K562 (cell line): ENCODE data around the gene CTH. TPM values are rescaled to one million over a fixed set of nuclear protein-coding genes. Genes with fewer than 3 reads are reported as not detected.

Experiments
- ARID1B ChIP-seq: fragments of 450-650 bp; IDR thresholded peaks from 2 replicates; pipeline ENCODE4 v1.6.1; 2016; ENCODE audit warnings: antibody characterized with exemption, mild to moderate bottlenecking, inconsistent platforms
- ARID3A ChIP-seq: IDR thresholded peaks from 2 replicates; pipeline ENCODE4 v1.6.1; 2012; ENCODE audit warnings: low read depth, low read length, improper control_type of control experiment, borderline replicate concordance
- CREB3L1 ChIP-seq: fragments of 450-650 bp; IDR thresholded peaks from 2 replicates; pipeline ENCODE4 v1.6.1; 2014; ENCODE audit warnings: low read depth, mild to moderate bottlenecking, moderate library complexity, borderline replicate concordance
- DPF2 ChIP-seq: fragments of 450-650 bp; IDR thresholded peaks from 2 replicates; pipeline ENCODE4 v1.6.1; 2016
- EP400 ChIP-seq: fragments of 450-650 bp; IDR thresholded peaks from 2 replicates; pipeline ENCODE4 v1.6.1; 2017; ENCODE audit warnings: antibody characterized with exemption, mild to moderate bottlenecking, moderate library complexity
- ESRRA ChIP-seq: fragments of 450-650 bp; IDR thresholded peaks from 2 replicates; pipeline ENCODE4 v1.6.1; 2014; ENCODE audit warnings: low read depth, mild to moderate bottlenecking, moderate library complexity, borderline replicate concordance
- GATAD2B ChIP-seq: fragments of 450-650 bp; IDR thresholded peaks from 2 replicates; pipeline ENCODE4 v1.6.1; 2017; ENCODE audit warnings: mild to moderate bottlenecking, borderline replicate concordance
- MAFG ChIP-seq: fragments of 450-650 bp; conservative IDR thresholded peaks from 2 replicates; pipeline ENCODE4 v1.6.1; 2016; ENCODE audit warnings: missing genetic modification characterization, missing compliant biosample characterization
- NONO ChIP-seq, 2 experiments: fragments of 200-400 bp in 1 of 2; fragments of 450-650 bp in 1 of 2; formaldehyde crosslinking in 1 of 2; IDR thresholded peaks; 2 replicates each; pipeline ENCODE4 v1.6.1; 2017; ENCODE audit warnings: low read depth in 2 of 2, mild to moderate bottlenecking in 2 of 2, moderate library complexity in 2 of 2, low read length in 1 of 2
- SMAD3 ChIP-seq: fragments of 450-650 bp; formaldehyde crosslinking; conservative IDR thresholded peaks from 2 replicates; pipeline ENCODE4 v1.4.0; 2020; ENCODE audit warnings: mild to moderate bottlenecking
- SMAD4 ChIP-seq: fragments of 250-450 bp; sonication (Bioruptor Pico); conservative IDR thresholded peaks from 2 replicates; pipeline ENCODE4 v1.8.0; 2021; ENCODE audit warnings: inconsistent platforms, mild to moderate bottlenecking, moderate library complexity
- TSC22D4 ChIP-seq: fragments of 450-650 bp; IDR thresholded peaks from 2 replicates; pipeline ENCODE4 v1.6.1; 2016; ENCODE audit warnings: missing genetic modification characterization, missing biosample characterization, control low read depth
- XRCC4 ChIP-seq: IDR thresholded peaks from one replicate; pipeline ENCODE4 v1.6.1; 2011; ENCODE audit not compliant: insufficient read depth, insufficient read length; ENCODE audit errors: extremely low read depth
- ZBTB17 ChIP-seq: fragments of 450-650 bp; formaldehyde crosslinking; IDR thresholded peaks from 2 replicates; pipeline ENCODE4 v1.4.0; 2020; ENCODE audit warnings: mild to moderate bottlenecking
- ZNF77 ChIP-seq: fragments of 250-450 bp; sonication (Bioruptor Pico); IDR thresholded peaks from 2 replicates; pipeline ENCODE4 v1.5.0; 2020
- polyA plus RNA-seq, 8 experiments: library from polyadenylated mRNA; depleted of rRNA in 4 of 8; stranded (reverse) in 5 of 8; unstranded in 3 of 8; fragments of >200 nt; fragmentation: Nextera tagmentation in 2 of 8; fragmentation: Illumina TruSeq in 1 of 8; extraction: Ambion mirVana in 2 of 8; extraction: Trizol in 1 of 8; gene quantifications; 2 replicates each; pipeline versions ENCODE4 v1.2.1 to v1.2.3, GENCODE V29; 2011 to 2014; ENCODE audit warnings: inconsistent platforms in 1 of 8, missing spikeins in 1 of 8
- total RNA-seq, 7 experiments: library from RNA; depleted of rRNA in 6 of 7; stranded (reverse); fragments of >200 nt in 6 of 7; fragmentation: Illumina TruSeq in 2 of 7; extraction: Trizol in 2 of 7; gene quantifications; 2 replicates each; pipeline versions ENCODE4 v1.2.1 to v1.2.3, GENCODE V29; 2011 to 2021; ENCODE audit warnings: low replicate concordance in 1 of 7
- TF ChIP-seq, protein P1 (sequence below), 2 experiments: fragments of 200-800 bp in 1 of 2; sonication (Bioruptor generic) in 1 of 2; sonication (generic) in 1 of 2; formaldehyde crosslinking in 1 of 2; IDR thresholded peaks in 1 of 2; conservative IDR thresholded peaks in 1 of 2; 2 replicates each; pipeline versions ENCODE4 v1.5.0 to v1.6.1; 2016 to 2020; ENCODE audit warnings: missing compliant biosample characterization in 1 of 2, missing genetic modification characterization in 1 of 2, missing genetic modification reagents in 1 of 2
- TF ChIP-seq, protein P2 (sequence below): fragments of 250-450 bp; sonication (Bioruptor Pico); IDR thresholded peaks from 2 replicates; pipeline ENCODE4 v1.5.1; 2021; ENCODE audit warnings: mild to moderate bottlenecking
- TF ChIP-seq, protein P3 (sequence below), 2 experiments: IDR thresholded peaks; 2 replicates each; pipeline ENCODE4 v1.6.1; 2012; ENCODE audit warnings: improper control_type of control experiment in 2 of 2, low read depth in 2 of 2, low read length in 2 of 2, borderline replicate concordance in 1 of 2

The CTH gene
- total and polyA plus RNA-seq, 9 of the 15 experiments (the other 6 are each of a cell fraction or from before 2014, with no cell fraction given), result 8.0 to 54.4 (median 30.9) TPM

DNA sequence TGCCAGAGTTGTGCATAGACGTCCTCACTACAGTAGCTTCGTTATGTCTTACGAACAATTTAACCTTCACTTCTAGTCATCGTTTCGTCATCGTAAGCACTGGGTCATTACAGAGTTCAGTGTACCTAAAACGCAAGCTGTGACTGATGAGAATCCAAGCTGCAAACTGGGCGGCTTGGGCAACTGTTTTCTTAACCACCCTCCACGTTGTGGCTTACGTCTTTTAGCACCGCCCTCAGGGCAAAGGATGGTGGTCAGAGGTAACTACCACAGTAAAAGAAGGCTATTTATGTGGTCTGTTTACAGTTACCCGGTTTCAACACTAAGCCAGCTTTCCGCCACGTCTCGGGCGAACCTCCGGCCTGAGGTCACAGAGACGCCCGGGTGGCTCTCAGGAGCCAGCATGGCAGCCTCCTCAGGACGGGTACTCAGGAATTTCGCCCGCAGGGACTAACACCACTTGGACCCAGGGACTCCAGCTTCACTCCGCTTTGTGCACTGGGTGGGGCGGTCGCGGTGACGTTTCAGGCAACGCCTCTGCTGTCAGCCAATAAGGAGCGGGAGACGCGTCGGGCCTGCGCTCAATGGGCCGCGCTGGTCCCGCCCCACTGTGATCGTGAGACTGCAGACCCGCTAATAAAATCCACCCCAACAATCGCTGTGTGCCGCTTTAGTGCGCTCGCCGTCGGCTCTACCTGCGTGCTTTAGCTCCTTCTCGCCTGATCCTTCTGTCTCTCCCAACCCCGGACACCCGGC, at the start of gene CTH (continued):
- TF ChIP-seq, protein P1, sequence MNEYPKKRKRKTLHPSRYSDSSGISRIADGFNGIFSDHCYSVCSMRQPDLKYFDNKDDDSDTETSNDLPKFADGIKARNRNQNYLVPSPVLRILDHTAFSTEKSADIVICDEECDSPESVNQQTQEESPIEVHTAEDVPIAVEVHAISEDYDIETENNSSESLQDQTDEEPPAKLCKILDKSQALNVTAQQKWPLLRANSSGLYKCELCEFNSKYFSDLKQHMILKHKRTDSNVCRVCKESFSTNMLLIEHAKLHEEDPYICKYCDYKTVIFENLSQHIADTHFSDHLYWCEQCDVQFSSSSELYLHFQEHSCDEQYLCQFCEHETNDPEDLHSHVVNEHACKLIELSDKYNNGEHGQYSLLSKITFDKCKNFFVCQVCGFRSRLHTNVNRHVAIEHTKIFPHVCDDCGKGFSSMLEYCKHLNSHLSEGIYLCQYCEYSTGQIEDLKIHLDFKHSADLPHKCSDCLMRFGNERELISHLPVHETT (CRISPR knock-in tag; conservative IDR thresholded peaks at IDR 0.05 in 1 of 2, IDR thresholded peaks at IDR 0.05 in 1 of 2), result no peak
- TF ChIP-seq SMAD3 (CRISPR knock-in tag) (no peak), ARID1B (0 out of 2 replicates have a peak, but pooled peaks have one; percentile 55), MAFG (tag) (0 out of 2 replicates have a peak, but pooled peaks have one; percentile 4), DPF2 (peak; percentile 24; the same call in 1 of the 2 replicates), ARID3A (no peak), TSC22D4 (no peak), SMAD4 (no peak), ZBTB17 (CRISPR knock-in tag) (peak; percentile 56; the same call in 1 of the 2 replicates), XRCC4 (no peak), ZNF77 (CRISPR knock-in tag) (no peak), EP400 (peak; percentile 73), CREB3L1 (peak; percentile 50; the same call in 1 of the 2 replicates), GATAD2B (peak; percentile 56; the same call in 1 of the 2 replicates), ESRRA (peak; percentile 50; the same call in 1 of the 2 replicates), NONO (IDR thresholded peaks at IDR 0.05; ENCODE audit: low read depth in 2 of 2, low read length in 1 of 2) (peak in 1 of 2 experiments; percentile 74; a peak in 1 of 4 replicates)
- TF ChIP-seq, protein P2, sequence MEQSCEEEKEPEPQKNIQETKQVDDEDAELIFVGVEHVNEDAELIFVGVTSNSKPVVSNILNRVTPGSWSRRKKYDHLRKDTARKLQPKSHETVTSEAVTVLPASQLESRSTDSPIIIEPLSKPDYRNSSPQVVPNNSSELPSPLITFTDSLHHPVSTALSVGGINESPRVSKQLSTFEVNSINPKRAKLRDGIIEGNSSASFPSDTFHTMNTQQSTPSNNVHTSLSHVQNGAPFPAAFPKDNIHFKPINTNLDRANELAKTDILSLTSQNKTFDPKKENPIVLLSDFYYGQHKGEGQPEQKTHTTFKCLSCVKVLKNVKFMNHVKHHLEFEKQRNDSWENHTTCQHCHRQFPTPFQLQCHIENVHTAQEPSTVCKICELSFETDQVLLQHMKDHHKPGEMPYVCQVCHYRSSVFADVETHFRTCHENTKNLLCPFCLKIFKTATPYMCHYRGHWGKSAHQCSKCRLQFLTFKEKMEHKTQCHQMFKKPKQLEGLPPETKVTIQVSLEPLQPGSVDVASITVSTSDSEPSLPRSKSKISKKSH (CRISPR knock-in tag), result no peak
- TF ChIP-seq, protein P3, sequence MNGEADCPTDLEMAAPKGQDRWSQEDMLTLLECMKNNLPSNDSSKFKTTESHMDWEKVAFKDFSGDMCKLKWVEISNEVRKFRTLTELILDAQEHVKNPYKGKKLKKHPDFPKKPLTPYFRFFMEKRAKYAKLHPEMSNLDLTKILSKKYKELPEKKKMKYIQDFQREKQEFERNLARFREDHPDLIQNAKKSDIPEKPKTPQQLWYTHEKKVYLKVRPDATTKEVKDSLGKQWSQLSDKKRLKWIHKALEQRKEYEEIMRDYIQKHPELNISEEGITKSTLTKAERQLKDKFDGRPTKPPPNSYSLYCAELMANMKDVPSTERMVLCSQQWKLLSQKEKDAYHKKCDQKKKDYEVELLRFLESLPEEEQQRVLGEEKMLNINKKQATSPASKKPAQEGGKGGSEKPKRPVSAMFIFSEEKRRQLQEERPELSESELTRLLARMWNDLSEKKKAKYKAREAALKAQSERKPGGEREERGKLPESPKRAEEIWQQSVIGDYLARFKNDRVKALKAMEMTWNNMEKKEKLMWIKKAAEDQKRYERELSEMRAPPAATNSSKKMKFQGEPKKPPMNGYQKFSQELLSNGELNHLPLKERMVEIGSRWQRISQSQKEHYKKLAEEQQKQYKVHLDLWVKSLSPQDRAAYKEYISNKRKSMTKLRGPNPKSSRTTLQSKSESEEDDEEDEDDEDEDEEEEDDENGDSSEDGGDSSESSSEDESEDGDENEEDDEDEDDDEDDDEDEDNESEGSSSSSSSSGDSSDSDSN (IDR thresholded peaks at IDR 0.05; ENCODE audit: borderline replicate concordance in 1 of 2, low read depth in 2 of 2, low read length in 2 of 2), result peak; percentile 70 to 88; a peak in 3 of 4 replicates
